ENCODE results near the gene CERS4.

Gene CERS4

DNA sequence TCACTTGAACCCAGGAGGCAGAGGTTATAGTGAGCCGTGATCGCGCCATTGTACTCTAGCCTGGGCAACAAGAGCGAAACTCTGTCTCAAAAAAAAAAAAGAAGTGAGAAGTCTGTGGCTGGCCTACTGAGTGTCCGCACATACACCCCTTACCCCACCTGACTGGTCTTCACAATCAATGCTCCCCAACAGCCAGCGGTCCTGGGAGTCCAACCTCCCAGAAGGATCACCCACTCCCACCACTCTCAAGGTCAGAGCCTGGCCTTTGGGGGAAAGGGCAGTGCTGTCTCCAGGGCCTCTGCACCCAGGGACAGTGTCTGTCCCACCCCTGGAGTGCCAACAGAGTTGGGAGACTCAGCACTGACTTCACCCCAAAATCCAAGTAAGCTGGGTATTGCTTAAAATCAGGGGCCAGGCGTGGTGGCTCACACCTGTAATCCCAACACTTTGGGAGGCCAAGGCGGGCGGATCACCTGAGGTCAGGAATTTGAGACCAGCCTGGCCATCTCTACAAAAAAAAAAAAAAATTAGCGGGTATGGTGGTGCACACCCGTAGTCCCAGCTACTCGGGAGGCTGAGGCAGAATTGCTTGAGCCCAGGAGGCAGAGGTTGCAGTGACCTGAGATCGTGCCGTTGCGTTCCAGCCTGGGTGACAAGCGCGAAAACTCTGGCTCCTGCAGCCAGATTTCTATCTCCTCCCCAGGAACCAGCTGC lies 101.3 kb downstream of the CERS4 start:
- WGBS (ENCODE audit: extremely low coverage, insufficient coverage, insufficient read length), result no CpG with 5 or more reads among the region's 17 CpGs
- Histone ChIP-seq H2BK120ac (ENCODE audit: insufficient read depth, low read length, poor library complexity) (no peak overlapping the region), H2BK12ac (ENCODE audit: low read length) (no peak overlapping the region), H3K18ac (ENCODE audit: low read length) (no peak overlapping the region), H3K27me3 (ENCODE audit: insufficient read depth, low read length) (no peaks in the 10 kb centered on the region), H3K79me2 (ENCODE audit: control insufficient read depth, insufficient read depth, low read length, poor library complexity) (no peaks in the 10 kb centered on the region), H3K4me1 (ENCODE audit: control insufficient read depth in 1 of 2, insufficient read depth in 2 of 2, low read length in 2 of 2) (peaks cover 8 to 11% of the 10 kb centered on the region in 2 experiments), H3K79me1 (ENCODE audit: low read length) (peaks cover 2% of the 10 kb centered on the region), H4K91ac (ENCODE audit: low read depth, low read length) (no peak overlapping the region), H4K8ac (ENCODE audit: low read depth, low read length) (no peak overlapping the region), H3K36me3 (ENCODE audit: control insufficient read depth in 1 of 2, insufficient read depth in 2 of 2, low read length in 2 of 2) (peaks cover 36 to 41% of the 10 kb centered on the region in 2 experiments), H3K4ac (ENCODE audit: low read depth, low read length) (no peak overlapping the region), H3K4me3 (ENCODE audit: low read depth, low read length) (no peak overlapping the region), H3K9ac (ENCODE audit: low read length) (no peak overlapping the region), H2AK5ac (ENCODE audit: low read length) (no peak overlapping the region), H2AFZ (ENCODE audit: insufficient read depth, low read length, poor library complexity) (no peak overlapping the region), H3K14ac (ENCODE audit: low read length) (no peak overlapping the region), H3K9me3 (ENCODE audit: insufficient read depth, low read depth, low read length) (no peaks in the 10 kb centered on the region), H3K4me2 (ENCODE audit: low read length) (no peak overlapping the region), H3K27ac (ENCODE audit: low read depth, low read length) (no peak overlapping the region), H4K12ac (ENCODE audit: low read depth, low read length) (no peak overlapping the region), H2BK5ac (ENCODE audit: low read depth, low read length, poor library complexity) (no peak overlapping the region), H3K23ac (ENCODE audit: low read length) (no peak overlapping the region)
- no peak for DNase-seq

DNA sequence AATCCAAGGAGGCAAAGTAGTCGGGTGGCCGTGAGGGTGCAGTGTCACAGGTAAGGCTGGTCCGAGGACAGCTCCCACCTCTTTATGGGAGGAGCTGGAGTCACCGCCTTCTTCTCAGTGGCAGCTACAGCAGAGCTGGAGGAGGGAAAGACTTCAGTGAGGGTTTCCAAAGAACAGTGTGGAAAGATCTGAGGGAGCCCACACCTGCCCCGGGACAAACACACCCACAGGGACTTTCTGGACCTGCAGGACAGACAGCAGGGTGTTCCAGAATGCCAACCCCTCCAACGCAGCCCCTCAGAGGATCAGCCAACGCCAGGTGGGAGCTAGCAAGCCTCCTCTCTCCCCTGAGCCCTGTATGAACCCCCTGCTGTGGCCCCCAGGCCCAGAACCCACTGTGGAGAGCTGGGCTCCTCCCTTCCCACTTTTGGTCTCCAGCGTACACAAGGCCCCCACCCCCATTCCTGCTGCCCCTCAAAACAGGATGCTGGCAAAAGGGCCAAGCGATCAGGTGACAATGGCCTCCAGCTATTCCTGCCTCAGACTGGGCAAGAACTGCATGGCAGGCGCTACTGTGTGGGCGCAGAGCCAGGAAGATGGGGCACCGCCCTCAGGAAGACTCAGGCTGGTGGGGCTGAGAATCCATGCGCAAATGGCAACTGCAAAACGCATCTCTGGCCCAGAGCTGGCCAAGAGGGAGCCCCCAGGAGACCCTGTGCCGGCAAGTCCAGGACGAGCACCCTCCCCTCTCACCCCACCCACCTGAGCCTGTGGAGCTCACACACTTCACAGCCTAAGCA lies 102.5 kb downstream of the CERS4 start:
- H3K27me3 ChIP-seq (ENCODE audit: insufficient read depth, low read length), result no peaks in the 10 kb centered on the region
- no peaks in the 10 kb centered on the region for H3K79me2 ChIP-seq (ENCODE audit: control insufficient read depth, insufficient read depth, low read length, poor library complexity)
- no peak overlapping the region for H4K91ac ChIP-seq (ENCODE audit: low read depth, low read length)
- H2AFZ ChIP-seq (ENCODE audit: insufficient read depth, low read length, poor library complexity), result no peak overlapping the region
- H3K9ac ChIP-seq (ENCODE audit: low read length), result no peak overlapping the region
- no peak overlapping the region for H3K4me2 ChIP-seq (ENCODE audit: low read length)
- DNase-seq, result peak in 1 of 2 donors; percentile 32
- no peak overlapping the region for H4K8ac ChIP-seq (ENCODE audit: low read depth, low read length)
- WGBS (ENCODE audit: extremely low coverage, insufficient coverage, insufficient read length), result no CpG with 5 or more reads among the region's 16 CpGs
- no peak overlapping the region for H3K18ac ChIP-seq (ENCODE audit: low read length)
- H2BK12ac ChIP-seq (ENCODE audit: low read length), result no peak overlapping the region
- no peaks in the 10 kb centered on the region for H3K9me3 ChIP-seq (ENCODE audit: insufficient read depth, low read depth, low read length)
- H3K79me1 ChIP-seq (ENCODE audit: low read length), result peaks cover 2% of the 10 kb centered on the region
- H3K36me3 ChIP-seq (ENCODE audit: control insufficient read depth in 1 of 2, insufficient read depth in 2 of 2, low read length in 2 of 2), result peaks cover 44 to 50% of the 10 kb centered on the region in 2 experiments
- H2BK120ac ChIP-seq (ENCODE audit: insufficient read depth, low read length, poor library complexity), result no peak overlapping the region
- H2BK5ac ChIP-seq (ENCODE audit: low read depth, low read length, poor library complexity), result no peak overlapping the region
- no peak overlapping the region for H3K14ac ChIP-seq (ENCODE audit: low read length)
- H3K4me1 ChIP-seq (ENCODE audit: control insufficient read depth in 1 of 2, insufficient read depth in 2 of 2, low read length in 2 of 2), result peaks cover 8 to 9% of the 10 kb centered on the region in 2 experiments
- no peak overlapping the region for H3K27ac ChIP-seq (ENCODE audit: low read depth, low read length)
- H3K4me3 ChIP-seq (ENCODE audit: low read depth, low read length), result no peak overlapping the region
- no peak overlapping the region for H3K4ac ChIP-seq (ENCODE audit: low read depth, low read length)
- H4K12ac ChIP-seq (ENCODE audit: low read depth, low read length), result no peak overlapping the region
- H2AK5ac ChIP-seq (ENCODE audit: low read length), result no peak overlapping the region
- H3K23ac ChIP-seq (ENCODE audit: low read length), result no peak overlapping the region

Data from trophoblast cell (in vitro differentiated cells and primary cell).